Limb (tissue), 2 donors: ENCODE measurements around the gene ZAP70.
A peak's percentile ranks its signal among the peaks of the same experiment; 100 is the strongest.

Experiments used
- DNase-seq, 2 donors: peaks; one replicate each; pipeline ENCODE4 v3.0.0-alpha.2; 2016; ENCODE audit errors: extremely low spot score in 2 of 2

Gene ZAP70

DNA sequence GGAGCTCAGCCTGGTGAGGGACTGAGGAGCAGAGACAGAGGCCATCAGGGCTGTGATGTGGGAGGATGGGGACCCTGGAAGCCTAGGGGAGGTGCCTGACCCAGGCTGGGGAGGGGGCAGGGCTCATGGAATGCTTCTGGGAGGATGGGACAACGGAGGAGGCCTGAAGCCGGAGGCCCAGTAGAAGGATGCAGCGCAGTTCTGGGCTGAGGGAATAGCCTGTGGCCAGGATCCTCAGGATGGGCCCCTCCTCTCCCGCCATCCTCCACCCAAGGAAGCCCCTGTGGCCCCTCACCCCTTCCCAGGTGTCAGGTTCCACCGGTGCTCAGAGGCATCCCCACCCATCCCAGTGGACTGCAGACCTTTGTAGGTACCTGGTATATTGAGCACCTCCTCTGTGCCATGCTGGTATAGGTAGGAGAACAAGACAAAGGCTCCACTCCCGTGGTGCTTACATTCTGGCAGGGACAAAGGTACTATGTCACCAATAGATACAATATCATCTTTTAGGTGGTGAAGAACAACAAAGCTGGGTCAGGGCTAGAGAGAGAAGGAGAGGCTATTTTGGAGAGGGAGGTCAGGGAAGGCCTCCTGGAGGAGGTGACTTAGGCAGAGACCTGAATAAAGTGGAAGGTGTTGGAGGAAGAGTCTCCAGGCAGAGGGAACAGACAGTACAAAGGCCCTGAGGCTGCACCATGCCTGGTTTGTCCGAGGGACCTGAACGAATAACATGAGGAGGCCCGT lies 2.7 kb downstream of the ZAP70 start:
- peak in 1 of 2 donors; percentile 10 for DNase-seq

DNA sequence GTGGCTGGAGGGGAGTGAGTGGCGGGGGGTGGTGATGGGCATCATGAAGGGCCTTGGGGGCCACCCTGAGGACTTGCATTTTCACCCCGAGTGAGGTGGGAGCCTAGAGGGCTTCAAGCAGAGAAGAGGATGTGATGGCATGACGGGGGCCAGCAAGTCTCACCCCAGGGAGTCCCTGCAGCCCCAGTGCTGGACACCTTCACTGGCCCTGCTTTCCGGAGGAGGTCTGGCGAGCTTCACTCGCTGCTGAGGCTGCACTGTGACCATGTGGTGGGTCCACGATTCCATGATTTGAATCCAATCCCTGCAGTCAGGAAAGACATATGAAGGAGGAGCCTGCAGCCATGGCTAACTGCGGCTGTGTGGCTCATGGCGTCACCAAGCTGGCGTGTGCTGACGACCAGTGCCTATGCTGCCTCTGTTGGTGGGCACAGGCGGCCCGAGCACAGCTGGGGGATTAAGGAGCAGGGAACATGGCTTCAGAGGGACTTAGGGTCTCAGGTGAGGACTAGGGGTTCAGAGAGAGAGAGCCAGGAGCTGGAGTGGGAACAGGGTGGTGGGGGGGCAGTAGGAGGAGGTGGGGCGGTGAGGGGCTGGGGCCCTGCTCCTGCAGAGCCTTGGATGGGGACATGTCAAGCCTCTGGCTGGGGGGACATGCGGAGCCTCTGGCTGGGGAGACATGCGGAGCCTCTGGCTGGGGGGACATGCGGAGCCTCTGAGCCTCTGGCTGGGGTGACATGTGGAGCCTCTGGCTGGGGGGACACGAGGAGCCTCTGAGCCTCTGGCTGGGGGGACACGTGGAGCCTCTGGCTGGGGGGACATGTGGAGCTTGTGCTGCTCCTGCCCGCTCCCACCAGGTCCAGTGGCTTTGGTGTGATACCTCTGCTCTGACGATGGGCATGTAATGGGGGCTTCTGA lies 3.6 kb downstream of the ZAP70 start:
- DNase-seq = peak in 1 of 2 donors; percentile 26

DNA sequence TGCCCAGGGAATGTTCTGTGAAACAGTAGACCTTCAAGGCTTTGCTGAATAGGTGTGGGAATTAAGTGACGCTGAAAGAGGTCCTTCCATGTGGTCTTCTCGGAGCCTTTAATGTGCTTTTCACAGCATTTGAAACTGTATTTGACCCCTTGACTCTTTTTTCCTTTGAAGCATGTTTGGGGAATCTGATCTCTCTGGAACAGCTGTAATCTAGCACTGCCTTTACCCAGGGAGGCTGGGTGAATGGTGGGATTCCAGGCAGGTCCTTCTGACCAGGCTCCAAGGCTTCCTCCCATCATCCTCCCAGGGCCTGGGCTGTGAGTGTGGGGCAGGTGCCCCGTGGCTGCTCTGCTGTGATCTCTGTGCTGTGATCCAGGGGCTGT lies 4.2 kb downstream of the ZAP70 start:
- DNase-seq = no peak

DNA sequence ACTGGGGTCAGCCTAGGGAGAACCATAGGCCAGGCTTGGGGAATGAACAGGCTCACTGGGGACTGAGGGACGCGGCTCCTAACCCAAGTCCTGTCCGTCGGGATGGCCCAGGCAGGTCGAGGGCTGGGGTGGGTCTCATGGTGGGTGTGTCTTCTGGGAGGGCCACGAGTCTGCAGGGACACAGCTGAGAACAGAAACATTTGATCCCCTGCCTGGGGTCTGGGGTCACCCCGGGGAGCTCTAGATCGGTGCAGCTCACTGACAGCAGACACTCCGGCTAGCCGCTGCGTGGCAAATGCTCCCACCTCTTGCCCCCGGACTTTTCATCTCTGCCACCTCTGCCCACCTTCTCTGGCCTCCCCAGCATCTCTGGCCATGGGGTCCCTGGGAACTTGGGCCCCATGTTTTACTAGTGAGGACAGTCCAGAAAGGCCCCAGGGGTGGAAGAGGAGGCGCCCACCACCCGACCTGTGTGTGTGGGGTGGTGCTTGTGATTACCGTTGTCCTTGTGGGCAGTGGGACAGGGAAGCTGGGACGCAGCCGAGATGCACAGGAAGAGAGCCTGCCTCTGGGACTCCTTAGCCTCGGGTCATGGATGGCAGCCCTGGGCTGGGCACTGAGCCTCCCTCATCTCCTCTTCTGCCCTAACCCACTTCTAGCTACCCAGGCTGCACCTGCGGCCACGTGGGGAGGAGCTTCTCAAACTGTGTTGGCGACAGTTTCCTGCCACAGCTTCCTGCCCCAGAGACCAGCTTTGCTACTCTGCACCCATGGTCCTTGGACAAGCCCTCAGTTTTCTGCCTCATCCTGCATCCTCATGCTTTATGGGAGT lies 4.9 kb downstream of the ZAP70 start:
- DNase-seq = no peak

DNA sequence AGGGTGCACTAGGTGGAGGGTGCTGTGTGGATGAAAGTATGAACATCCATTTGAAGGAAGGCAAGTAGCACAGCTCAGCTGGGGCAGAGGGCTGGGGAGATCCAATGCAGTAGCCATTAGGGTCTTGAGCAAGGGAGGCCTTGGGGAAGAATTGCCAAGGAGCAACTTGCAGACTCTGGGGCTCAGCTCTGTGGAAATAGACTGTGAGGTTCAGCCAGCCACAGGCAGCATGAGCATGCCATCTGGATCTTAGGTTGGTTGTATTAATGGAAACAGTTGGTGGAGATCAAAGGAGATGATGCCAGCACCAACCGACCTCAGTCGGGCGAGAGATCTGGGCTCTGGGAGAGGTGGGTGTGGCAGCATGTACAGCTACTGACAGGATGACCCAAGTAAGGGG lies 5.6 kb downstream of the ZAP70 start:
- DNase-seq = no peak

DNA sequence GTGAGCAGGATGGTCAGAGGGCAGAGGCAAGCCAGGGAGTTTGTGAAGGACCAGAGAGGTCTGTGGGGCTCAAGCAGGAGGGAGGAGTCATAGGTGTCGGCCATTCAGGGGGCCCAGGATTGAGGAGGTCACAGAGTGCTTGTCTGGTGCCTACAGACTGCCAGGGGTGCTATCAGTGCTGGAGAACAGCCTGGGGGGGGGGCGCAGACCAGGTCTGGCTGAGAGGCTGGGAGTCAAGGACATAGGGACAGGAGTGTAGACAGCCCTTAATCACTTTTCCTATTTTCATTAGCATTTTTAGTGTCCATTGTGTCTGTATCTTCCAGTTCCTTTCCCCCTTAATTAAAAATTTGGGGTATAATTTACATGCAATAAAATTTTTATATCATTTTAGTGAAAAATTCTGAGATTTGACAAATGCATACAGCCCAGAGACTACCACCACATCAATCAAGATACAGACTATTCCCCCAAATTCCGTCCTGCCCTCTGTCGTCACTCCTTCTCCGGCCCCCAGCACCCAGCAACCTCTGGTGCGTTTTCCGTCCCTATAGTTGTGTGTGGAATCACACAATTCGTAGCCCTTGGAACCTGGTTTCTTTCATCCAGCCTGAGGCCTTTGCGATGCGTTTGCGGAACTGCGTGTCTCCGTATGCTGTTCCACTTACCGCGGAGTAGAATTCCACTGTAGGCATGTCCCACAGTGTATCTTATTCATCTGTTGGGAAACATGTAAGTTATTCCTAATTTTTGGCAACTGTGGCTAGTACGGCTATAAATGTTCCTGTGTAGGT lies 6.2 kb downstream of the ZAP70 start:
- no peak for DNase-seq

DNA sequence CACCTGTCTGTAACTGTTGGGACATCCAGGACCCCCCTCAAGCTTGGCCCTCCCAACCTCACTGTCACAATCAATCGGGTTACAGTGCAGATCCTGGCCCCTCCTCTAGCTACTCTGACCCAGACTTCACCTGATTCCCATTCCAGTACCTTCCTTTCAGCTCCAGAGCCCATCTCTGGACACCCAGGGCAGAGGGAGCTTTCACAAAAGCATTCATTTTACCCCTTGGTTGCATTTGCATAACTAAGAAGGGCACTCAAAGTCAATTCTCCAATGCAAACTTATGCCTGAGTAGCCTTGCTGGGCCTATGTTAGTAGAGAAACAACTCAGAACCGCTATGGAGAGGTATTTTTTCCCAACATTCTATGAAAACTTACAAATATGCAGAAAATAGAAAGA lies 7.4 kb downstream of the ZAP70 start:
- DNase-seq = no peak

DNA sequence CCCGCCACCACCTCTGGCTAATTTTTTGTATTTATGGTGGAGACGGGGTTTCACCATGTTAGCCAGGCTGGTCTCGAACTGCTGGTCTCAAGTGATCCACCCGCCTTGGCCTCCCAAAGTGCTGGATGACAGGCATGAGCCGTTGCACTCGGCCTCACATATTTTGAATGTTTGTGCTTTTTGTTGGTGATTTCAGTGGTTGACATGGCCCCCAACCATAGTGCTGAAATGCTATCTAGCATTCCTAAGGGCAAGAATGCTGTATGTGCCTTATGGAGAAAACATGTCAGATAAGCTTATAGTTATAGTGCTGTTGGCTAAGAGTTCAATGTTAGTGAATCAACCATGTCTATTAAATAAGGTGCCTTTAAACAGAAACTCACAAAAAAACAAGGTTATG lies 8.9 kb downstream of the ZAP70 start:
- no peak for DNase-seq

DNA sequence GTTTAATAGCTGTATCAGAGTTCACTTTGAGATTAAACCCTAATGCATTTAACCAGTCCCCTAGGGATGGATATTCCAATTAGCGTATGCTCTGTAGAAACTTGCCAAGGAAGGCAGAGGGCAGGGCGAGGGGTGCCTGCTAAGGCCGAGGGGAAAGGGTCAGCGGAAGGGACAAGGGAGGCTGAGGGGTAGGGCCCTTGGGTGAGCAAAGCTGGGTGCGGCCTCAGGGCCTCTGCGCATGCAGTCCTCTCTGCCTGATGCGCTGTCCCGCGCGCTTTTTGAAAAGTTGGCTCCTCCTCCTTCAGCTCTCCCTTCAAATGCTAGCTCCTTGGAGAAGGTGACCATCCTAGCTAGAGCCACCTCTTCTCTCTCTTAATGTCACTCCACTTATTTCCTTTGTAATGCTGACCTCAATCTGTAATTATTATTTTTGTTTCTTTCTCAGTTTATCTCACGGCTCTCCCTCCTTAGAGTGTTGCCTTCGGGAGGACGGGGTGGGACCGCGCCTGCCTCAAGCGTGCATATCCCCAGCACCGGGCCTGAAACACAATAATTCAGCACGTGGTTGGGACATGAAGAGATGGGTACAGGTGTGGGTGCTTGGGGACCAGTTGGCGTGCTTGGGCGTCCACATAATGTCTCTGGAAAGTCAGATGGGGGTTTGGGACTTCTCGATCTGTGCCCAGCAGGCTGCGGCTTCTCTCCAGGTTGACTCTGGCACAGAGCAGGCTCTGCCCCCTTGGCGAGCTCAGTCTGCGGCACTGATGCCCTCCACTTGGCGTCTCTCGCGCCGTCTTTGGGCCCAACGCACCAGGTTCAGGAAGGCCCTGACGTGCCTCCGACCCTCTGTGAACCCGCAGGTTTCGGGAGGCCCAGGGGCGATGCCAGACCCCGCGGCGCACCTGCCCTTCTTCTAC lies 10.0 kb downstream of the ZAP70 start:
- DNase-seq = no peak

DNA sequence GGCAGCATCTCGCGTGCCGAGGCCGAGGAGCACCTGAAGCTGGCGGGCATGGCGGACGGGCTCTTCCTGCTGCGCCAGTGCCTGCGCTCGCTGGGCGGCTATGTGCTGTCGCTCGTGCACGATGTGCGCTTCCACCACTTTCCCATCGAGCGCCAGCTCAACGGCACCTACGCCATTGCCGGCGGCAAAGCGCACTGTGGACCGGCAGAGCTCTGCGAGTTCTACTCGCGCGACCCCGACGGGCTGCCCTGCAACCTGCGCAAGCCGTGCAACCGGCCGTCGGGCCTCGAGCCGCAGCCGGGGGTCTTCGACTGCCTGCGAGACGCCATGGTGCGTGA lies 10.7 kb downstream of the ZAP70 start:
- DNase-seq = no peak

DNA sequence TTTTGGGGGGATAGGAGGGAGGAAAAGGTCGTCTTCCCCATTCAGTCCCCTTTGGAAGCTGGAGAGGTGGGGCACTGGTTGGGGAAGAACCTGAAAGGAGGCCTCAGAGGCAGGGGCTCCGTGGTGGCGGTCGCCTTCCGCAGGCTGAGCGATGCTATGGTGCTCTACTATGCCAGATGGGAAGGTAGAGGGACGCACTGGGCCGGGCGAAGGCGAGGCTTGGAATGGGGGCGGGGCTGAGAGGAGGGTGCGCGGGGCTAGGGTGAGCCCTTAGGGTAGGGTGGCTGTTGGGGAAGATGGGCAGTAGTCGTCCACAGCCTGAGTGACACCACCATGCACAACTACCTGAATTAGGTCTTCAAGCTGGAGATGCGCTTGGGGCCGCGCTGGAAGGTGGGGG lies 11.1 kb downstream of the ZAP70 start:
- no peak for DNase-seq

DNA sequence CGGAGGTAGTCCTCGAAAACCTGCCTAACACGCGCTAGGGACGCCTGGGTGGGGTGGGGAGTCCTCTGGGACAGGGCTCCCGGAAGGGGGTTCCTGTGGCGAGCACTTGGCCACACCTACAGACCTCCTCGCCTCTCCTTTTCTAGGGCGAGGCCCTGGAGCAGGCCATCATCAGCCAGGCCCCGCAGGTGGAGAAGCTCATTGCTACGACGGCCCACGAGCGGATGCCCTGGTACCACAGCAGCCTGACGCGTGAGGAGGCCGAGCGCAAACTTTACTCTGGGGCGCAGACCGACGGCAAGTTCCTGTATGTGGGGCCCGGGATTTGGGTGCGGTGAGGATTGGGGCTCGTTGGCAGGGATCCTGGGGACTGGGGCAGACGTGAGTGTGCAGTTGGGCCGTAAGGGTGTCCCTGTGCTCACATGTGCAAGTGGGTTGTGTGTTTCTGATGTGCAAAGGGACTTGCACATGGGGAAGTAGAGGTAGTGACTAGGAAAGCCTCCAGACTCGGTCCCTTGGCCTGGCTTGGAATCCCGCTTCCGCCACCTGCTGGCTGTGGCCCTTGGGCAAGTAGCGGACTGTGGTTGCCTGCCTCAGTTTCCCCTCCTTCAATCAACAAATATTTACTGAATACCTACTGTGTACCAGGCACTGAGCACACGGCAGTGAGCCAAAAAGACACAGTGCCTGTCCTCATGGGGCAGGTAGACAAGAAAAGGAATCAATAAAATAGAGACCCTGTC lies 11.7 kb downstream of the ZAP70 start:
- DNase-seq = no peak

DNA sequence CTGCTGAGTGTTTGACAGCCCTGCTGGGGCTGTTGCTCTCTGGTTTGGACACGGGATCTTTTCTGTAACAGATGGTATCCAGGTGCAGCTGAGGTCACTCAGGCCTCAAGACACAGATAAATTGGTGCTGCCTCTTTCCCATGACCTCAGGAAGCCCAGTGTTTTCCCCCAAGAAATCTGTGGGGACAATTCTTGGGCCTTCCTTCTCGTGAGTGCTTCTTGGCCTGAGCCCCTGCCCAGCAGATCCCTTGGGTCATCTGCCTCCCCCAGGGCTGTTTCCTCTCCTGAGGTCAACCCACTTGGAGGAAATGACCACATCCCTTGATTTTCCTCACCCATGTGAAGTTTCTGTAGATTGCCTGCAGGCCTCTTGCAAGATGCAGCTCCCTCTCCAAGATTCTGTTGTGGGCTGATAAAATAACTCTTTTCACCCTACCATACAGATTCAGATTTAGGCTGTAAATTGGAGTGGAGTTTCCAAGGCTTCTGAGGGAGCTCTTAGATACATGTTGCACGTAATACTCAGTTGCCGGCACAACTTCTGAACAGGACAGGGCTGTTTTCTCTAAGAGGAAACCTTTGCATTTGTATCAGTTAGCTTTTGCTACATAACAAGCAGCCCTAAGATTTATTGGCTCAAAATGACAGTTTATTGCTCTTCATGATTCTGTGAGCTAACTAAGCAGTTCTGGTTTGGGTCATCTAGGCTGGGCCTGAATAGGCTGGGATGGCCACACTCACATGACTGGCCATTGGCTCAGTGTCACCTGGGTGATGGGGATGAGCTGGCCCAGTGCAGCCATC lies 13.1 kb downstream of the ZAP70 start:
- no peak for DNase-seq

DNA sequence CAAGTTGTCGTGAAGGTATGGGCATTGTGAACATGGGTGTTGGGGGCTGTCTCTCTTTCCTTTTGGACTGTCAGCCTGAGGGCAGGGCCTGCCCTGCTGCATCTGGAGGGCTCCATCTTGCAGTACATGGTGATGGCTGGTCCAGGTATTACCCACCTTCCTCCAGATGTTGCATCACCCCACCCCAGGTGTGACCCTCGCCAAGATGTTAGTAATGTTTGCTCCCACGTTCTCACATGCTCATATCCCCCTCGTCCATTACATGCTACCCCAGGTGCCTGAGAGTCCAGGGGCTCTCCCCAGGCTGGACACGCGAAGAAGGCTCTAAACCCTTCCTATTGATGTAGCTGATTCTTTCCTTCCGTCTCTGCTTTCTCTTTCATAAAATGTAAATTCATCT lies 13.9 kb downstream of the ZAP70 start:
- DNase-seq = no peak

DNA sequence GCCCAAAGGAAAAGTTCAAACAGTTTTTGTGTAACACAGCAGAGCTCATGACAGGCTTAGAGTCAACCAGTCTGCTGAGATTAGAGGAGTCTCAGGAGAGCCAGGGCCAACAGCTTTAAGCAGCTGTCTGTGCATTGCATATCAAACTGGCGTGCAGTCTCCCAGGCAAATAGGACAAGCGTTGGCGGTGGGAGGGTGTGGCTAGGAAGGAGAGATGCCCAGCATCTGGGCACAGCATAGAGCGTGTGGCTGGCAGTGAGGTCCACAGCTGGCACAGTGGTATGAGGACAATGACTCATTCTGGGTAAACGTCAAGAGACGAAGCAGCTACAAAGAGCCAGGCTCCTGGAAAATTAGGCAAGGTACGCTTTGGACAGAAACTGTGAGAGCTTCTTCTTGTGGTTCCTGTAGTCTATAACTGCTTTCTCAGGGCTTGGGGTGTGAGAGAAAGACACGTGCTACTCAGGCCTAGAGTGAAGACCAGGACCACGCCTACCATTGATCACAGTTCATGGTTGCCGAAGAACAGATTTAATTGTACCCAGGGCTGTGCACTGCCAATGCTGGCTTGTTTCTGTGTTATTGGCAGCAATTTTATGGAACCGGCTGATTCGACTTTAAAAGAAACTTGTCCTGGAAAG lies 14.8 kb downstream of the ZAP70 start:
- DNase-seq = peak; percentile 51 to 79

DNA sequence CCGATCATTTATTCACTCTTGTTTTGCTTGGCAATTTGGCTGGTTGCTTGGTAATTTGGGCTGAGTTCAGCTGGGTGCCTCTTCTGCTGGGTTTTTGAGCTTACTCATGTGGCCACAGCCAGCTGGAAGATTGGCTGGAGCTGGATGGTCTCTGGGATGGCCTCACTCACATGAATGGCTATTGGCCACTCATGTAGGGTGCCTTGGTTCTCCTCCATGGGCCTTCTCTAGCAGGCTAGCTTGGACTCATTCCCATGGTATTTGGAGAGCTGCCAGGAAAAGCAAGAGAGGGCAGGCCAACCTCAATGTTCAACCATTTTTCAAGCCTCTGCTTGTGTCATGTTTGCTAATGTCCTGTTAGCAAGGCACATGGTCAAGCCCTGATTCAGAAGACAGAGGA lies 16.9 kb downstream of the ZAP70 start:
- DNase-seq = no peak

DNA sequence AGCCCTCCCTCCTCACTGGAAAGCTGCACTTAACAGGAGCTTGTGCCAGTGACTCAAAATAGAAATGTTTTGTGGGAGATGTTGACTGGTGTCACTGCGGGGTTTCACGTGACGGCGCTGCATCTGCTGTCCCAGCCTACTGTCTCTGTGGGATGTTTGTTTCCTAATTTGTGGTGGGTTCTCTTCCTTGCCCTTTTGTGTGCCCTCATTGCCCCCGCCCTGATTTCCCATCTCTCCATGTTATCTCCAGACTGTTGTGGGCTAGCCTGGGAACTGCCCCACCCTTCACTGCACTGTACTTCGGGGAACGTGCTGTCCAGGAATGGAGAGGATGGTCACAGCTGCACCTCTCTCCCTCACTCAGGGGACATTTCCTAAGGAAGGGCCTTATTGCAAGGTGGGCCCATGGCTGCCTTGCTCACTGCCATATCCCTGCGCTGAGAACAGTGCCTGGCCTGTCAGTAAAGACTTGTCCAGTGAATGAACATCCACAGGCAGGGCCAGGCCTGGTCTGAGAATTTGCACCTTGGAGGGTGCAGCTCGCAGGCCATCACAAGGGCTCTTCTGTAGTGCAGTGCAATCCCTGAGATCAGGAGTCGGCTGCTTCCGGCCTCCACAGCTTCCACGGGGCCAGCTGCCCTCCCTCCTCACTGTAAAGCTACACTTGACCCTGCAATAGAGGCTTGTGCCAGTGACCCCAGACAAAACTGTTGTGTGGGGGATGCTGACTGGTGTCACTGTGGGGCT lies 18.1 kb downstream of the ZAP70 start:
- no peak for DNase-seq
